Psoas muscle (tissue), 8 donors: ENCODE measurements around the gene NFRKB. TPM values are rescaled to one million over a fixed set of nuclear protein-coding genes. Genes with fewer than 3 reads are reported as not detected.

ENCODE experiments used
- ATAC-seq, 4 donors: fragments of 200-7000 bp; cut with Tn5 transposase; one replicate each; pipeline ENCODE4 v1.9.1; 2020; ENCODE audit warnings: moderate library complexity in 3 of 4, mild to moderate bottlenecking in 2 of 4
- DNase-seq, 2 donors: peaks; one replicate each; pipeline ENCODE4 v3.0.0-alpha.2; 2020
- H3K27ac ChIP-seq: fragments of 200-600 bp; one replicate; pipeline ENCODE4 v1.8.0; 2022
- H3K27me3 ChIP-seq, 3 donors: fragments of 200-600 bp in 1 of 3; one replicate each; pipeline versions ENCODE4 v1.6.1 to v1.8.0; 2013 to 2022; ENCODE audit warnings: low read length in 2 of 3, mild to moderate bottlenecking in 2 of 3, moderate library complexity in 1 of 3; ENCODE audit not compliant: insufficient read depth in 3 of 3
- H3K36me3 ChIP-seq, 2 donors: fragments of 200-600 bp in 1 of 2; one replicate each; pipeline versions ENCODE4 v1.6.1 to v1.8.0; 2013 to 2022; ENCODE audit warnings: low read depth in 1 of 2, mild to moderate bottlenecking in 1 of 2, moderate library complexity in 1 of 2; ENCODE audit not compliant: insufficient read depth in 1 of 2
- H3K4me1 ChIP-seq: fragments of 200-600 bp; one replicate; pipeline ENCODE4 v1.8.0; 2022
- H3K4me3 ChIP-seq: fragments of 200-600 bp; one replicate; pipeline ENCODE4 v1.8.0; 2022; ENCODE audit warnings: mild to moderate bottlenecking
- H3K9me3 ChIP-seq: fragments of 200-600 bp; one replicate; pipeline ENCODE4 v1.8.0; 2022
- whole genome bisulfite sequencing, 3 donors: extraction: QIAGEN DNeasy Blood & Tissue Kit; methylation state at CpG; one replicate each; pipeline versions ENCODE4 v1.1.6 to v1.1.7; 2013; 5-methylcytosine and 5-hydroxymethylcytosine counted together
- intact Hi-C, 2 donors: fragments of 100-400 bp; cut with DNase I; formaldehyde crosslinking; loops; one replicate each; pipeline versions ENCODE4 v1.11.0 to v1.14.2; 2022
- polyA plus RNA-seq, 3 donors: library from polyadenylated mRNA; stranded (reverse); fragments of 200-250 nt; gene quantifications; one replicate each; pipeline ENCODE4 v1.2.3, GENCODE V29; 2013
- total RNA-seq, 4 donors: library from RNA; stranded (reverse); fragmentation: NEBNext Ultra II Directional in 2 of 4; extraction: Animal tissue kit (Norgen Biotek cat#: 25700) in 2 of 4; gene quantifications; one replicate each; pipeline versions ENCODE4 v1.2.1 to v1.2.4, GENCODE V29; 2021 to 2023
- TF ChIP-seq, protein P1 (sequence below): fragments of 200-600 bp; IDR thresholded peaks from one replicate; pipeline ENCODE4 v1.8.0; 2022; ENCODE audit warnings: antibody characterized with exemption
- donor health status: healthy with polysubstance abuse.
- donor health status: DM: no; HTN: no; CAD: no; lungs with moderate emphysema.
- donor health status: Bipolar disorder and iron deficiency.
- donor health status: healthy.
- donor health status: DM: yes; HTN: yes; CAD: no.
- donor health status: DM: no; HTN: no; CAD: no.
- donor health status: DM: no; HTN: no; CAD: no.
- donor health status: DM: yes; HTN: yes; CAD: no.

The NFRKB gene
- total and polyA plus RNA-seq, 7 donors, result 7.4 to 18.3 (median 14.2) TPM

DNA sequence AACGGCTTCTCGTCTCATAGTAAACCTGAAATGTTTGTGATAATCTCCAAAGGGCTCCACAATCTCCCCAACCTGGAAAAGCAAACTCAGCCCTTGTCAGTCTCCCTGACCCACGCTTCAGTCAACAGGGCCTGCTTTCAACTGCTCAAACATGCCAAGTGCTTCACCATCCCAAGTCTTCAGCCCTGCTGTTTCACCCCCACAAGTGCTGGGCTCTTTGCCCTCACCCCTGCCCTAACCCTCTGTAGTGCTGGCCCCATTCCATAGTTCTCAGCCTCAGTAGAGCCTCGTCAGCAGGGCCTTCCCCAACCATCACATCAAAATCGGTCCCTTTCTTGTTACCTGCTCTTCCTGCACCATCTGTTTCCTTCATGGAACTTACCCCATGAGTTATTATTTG lies 43.4 kb upstream of the NFRKB start:
- ATAC-seq (no peak), DNase-seq (no peak)
- Histone ChIP-seq H3K27me3 (no peaks in the 10 kb centered on the region), H3K4me1 (no peaks in the 10 kb centered on the region), H3K36me3 (peaks cover 4 to 53% of the 10 kb centered on the region in 2 donors), H3K9me3 (no peaks in the 10 kb centered on the region), H3K27ac (no peak overlapping the region), H3K4me3 (no peak overlapping the region)
- 86 to 94% (median 94%) methylated on average over 5 of the region's 5 CpGs for WGBS, 3 donors
- intact Hi-C loops, result no loop called here
- TF ChIP-seq, protein P1, sequence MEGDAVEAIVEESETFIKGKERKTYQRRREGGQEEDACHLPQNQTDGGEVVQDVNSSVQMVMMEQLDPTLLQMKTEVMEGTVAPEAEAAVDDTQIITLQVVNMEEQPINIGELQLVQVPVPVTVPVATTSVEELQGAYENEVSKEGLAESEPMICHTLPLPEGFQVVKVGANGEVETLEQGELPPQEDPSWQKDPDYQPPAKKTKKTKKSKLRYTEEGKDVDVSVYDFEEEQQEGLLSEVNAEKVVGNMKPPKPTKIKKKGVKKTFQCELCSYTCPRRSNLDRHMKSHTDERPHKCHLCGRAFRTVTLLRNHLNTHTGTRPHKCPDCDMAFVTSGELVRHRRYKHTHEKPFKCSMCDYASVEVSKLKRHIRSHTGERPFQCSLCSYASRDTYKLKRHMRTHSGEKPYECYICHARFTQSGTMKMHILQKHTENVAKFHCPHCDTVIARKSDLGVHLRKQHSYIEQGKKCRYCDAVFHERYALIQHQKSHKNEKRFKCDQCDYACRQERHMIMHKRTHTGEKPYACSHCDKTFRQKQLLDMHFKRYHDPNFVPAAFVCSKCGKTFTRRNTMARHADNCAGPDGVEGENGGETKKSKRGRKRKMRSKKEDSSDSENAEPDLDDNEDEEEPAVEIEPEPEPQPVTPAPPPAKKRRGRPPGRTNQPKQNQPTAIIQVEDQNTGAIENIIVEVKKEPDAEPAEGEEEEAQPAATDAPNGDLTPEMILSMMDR, result no peak

DNA sequence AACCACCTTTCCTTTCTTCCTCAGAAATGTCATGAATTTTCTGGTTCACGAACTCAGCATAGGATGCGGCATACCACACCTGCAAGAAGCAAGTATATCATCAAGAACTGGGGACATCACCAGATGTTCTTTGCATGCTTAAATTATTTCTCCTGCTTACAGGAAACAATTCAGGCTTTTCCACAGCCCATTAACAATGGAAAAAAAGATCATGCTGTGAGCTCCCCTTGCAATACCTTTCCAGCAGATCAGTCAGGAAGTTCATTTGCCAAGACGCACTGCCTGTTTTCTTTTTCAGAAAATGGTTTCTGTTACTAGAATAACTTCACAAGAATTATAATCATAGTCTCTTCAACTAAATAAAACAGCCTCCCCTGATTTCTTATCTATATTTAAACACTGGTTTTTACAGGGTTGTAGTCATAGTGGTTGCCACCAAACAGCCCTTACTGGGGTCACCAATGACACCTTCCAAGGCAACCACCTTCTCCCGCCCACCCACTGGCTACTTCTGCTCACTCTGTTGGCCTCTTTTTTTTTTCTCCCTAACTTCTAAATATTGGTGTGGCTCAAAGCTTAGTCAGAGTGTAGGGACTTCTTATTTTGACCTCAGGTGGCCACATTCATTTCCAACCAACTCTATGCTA lies 42.3 kb upstream of the NFRKB start:
- no peaks in the 10 kb centered on the region for H3K4me1 ChIP-seq
- H3K27me3 ChIP-seq, result no peaks in the 10 kb centered on the region
- intact Hi-C loops, result no loop called here
- H3K9me3 ChIP-seq, result no peaks in the 10 kb centered on the region
- ATAC-seq, result no peak
- no peak overlapping the region for H3K27ac ChIP-seq
- no peak for DNase-seq
- peaks cover 4 to 55% of the 10 kb centered on the region in 2 donors for H3K36me3 ChIP-seq
- no peak overlapping the region for H3K4me3 ChIP-seq
- WGBS, 3 donors, result 86 to 91% (median 87%) methylated on average over 4 of the region's 4 CpGs
- TF ChIP-seq, protein P1, result no peak

DNA sequence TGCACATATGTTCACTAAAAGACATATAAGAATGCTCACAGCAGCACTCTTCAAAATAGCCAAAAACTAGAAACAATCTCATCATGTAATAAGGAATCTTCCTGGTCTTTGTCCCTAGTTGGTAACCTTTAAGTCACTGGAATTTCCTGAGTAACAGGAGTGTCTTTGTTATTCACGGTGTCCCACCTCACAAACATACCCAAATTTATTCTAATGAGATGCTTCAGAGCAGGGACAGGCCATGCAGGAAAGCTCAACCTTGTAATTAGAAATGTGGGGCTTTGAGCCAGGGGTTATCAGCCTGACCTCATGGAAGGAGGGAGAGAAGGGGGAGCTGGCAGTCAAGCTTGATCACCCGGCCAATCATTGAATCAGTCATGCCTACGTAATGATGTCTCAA lies 40.3 kb upstream of the NFRKB start:
- TF ChIP-seq, protein P1, result no peak
- no peaks in the 10 kb centered on the region for H3K9me3 ChIP-seq
- no peak overlapping the region for H3K4me3 ChIP-seq
- WGBS, 3 donors, result 80 to 93% (median 86%) methylated on average over 3 of the region's 3 CpGs
- no peaks in the 10 kb centered on the region for H3K27me3 ChIP-seq
- no peaks in the 10 kb centered on the region for H3K4me1 ChIP-seq
- peaks cover 4 to 57% of the 10 kb centered on the region in 2 donors for H3K36me3 ChIP-seq
- DNase-seq (no peak), ATAC-seq (no peak)
- no peak overlapping the region for H3K27ac ChIP-seq
- intact Hi-C loops, result no loop called here

DNA sequence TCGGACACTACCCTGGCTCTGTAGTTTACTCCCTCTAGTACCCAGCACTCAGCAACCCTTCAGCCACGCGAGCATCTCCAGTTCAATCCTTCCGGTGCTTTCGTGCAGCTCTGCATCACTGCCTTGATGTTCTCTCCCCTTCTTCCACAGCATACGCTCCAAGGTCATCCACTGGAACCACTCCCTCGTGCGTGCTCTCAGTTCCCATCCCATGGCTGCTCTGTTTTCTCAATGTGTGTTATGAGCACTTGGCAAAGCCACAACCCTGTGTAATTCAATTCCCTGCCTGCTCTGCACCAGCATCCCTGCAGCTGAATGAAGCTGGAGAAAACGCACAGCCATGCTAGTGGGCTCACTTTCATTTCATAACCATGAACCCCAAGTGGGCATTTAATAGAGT lies 38.5 kb upstream of the NFRKB start:
- 70 to 85% (median 78%) methylated on average over 9 of the region's 9 CpGs for WGBS, 3 donors

More for the DNA sequence above, 38.5 kb upstream of the NFRKB start:
- no peak overlapping the region for H3K27ac ChIP-seq
- ATAC-seq, result no peak
- TF ChIP-seq, protein P1, result no peak
- no peaks in the 10 kb centered on the region for H3K27me3 ChIP-seq
- H3K4me1 ChIP-seq, result no peaks in the 10 kb centered on the region
- DNase-seq, result no peak
- intact Hi-C loops, result no loop called here
- no peaks in the 10 kb centered on the region for H3K9me3 ChIP-seq
- no peak overlapping the region for H3K4me3 ChIP-seq
- H3K36me3 ChIP-seq, result peaks cover 4 to 73% of the 10 kb centered on the region in 2 donors
